GM21526 (cell line): ENCODE data around the gene ECE1.
"Not testable (repeated sequence)": the region's sequence is repeated elsewhere in the genome, so short reads cannot be mapped to it uniquely, and the experiment has no call there.

Experiments
- ATAC-seq: cut with Tn5 transposase; IDR thresholded peaks from one replicate; pipeline ENCODE4 v1.9.1; 2021; ENCODE audit warnings: moderate library complexity; ENCODE audit not compliant: unreplicated experiment, low FRiP score

ECE1 gene

DNA sequence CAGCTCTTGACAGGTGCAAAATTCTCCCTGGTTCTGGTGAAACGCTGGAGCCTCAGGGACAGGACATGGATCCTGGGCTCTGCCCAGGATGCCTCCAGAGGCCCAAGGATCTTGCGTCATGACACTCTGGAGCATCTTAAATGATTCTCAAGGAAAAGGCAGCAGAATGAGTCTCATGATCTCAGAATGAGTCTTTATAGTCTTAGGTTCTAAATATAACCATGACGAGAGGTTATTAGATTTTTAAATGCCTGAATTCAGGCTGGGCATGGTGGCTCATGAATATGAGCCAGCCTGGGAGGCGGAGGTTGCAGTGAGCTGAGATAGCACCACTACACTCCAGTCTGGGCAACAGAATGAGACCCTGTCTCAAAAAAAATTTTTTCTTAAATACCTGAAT is 55.5 kb downstream of the ECE1 start:
- no peak for ATAC-seq

DNA sequence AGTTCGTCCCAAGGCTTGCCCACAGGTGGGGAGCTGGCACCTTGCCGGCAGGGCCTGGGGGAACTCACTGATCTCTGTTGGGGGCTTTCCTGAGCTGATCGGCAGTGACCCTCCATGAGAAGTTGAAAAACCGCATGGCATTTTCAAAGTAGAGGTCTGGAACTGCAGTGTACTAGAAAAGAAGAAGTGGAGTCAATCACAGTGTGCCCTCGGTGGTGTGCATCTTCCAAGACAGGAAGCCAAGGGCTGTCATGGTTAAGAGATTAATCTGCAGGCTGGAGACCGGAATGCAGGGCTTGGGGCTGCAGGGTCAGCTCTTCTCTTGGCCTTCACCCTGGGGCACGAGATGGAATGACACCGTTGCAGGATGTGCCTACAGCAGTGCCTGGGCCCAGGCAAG is 56.8 kb downstream of the ECE1 start:
- no peak for ATAC-seq

DNA sequence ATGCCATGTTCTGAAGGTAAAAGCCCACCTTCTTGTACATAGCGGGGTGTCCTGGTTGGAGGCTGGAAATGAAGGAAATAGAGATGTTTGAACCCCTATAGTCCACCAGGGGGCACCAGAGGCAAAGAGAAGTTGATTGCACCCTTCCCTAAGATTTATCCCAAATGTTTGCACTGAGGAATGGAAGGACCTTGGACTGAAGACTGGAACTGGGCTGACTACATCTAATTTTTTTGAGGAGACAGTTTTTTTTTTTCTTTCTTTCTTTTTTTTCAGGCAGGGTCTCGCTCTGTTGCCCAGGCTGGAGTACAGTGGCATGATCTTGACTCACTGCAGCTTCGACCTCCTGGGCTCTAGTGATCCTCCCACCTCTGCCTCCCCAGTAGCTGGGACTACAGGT is 58.2 kb downstream of the ECE1 start:
- no peak for ATAC-seq

GRCh38 chr1:21229246-21230000 is 60.8 kb downstream of the ECE1 start:
- no peak for ATAC-seq

- not testable (repeated sequence) for ATAC-seq
These were observed 62.0 kb downstream of the ECE1 start for GRCh38 chr1:21228224-21228623.

GRCh38 chr1:21225065-21225464 is 65.2 kb downstream of the ECE1 start:
- no peak for ATAC-seq

DNA sequence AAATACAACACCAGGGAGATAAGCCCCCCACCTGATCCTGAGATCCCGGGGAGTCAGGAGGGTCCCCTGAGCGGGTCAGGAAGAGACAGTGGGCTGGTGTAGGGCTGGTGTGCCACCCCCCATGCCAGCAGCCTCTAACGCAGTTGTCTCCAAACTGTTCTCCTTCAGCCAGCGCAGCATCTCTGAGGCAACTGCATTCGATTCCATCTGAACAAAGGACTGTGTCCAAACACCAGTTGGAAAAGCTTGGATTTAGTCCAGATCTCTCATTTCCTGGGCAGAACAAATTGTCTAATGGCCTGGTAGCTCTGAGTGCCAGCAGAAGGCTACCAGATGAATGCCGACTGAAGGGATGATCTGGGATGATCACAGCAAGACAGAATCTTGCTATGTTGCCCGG is 69.4 kb downstream of the ECE1 start:
- ATAC-seq: no peak

DNA sequence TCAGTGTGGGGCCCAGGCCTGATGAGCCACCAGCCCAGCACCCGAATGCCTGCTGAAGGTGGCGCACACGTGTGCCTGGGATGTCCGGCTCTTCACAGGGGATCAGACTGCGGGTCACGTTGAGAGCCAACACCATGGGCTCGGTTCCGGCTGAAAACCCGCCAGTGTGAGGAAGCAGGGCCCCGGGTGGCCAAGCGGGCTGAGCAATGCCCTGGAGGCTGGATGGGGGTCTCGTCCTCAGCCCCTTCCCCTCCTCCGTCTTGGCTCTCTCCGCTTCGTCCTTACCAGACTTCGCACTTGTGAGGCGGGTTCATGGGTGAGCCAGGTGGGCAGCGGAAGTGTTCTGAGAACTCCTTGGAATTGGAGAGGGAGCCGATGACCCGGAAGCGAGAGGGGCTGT is 70.6 kb downstream of the ECE1 start:
- ATAC-seq: no peak

- no peak for ATAC-seq
These were observed 72.3 kb downstream of the ECE1 start for GRCh38 chr1:21217812-21218596.

- no peak for ATAC-seq
These were observed 73.1 kb downstream of the ECE1 start for GRCh38 chr1:21216835-21217811.

- ATAC-seq: no peak
These were observed 78.1 kb downstream of the ECE1 start for GRCh38 chr1:21212126-21212525.

DNA sequence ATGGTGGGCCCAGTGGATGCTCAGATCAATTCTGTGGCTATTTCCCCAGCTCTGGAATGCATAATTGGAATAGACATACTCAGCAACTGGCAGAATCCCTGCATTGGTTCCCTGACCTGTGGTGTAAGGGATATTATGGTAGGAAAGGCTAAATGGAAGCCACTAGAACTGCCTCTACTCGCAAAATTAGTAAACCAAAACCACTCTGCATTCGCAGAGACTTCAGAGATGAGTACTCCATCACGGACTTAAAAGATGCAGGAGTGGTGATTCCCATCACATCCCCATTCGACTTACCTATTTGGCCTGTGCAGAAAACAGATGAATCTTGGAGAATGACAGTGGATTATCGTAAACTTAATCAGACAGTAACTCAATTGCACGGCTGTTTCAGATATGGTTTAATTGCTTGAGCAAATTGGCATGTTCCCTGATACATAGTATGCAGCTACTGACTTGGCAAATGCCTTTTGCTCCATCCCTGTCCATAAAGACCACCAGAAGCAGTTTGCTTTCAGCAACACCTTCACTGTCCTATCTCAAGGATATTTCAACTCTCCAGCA is 82.0 kb downstream of the ECE1 start:
- ATAC-seq: not testable (repeated sequence)

- ATAC-seq: no peak
These were observed 84.1 kb downstream of the ECE1 start for GRCh38 chr1:21206117-21206516.

DNA sequence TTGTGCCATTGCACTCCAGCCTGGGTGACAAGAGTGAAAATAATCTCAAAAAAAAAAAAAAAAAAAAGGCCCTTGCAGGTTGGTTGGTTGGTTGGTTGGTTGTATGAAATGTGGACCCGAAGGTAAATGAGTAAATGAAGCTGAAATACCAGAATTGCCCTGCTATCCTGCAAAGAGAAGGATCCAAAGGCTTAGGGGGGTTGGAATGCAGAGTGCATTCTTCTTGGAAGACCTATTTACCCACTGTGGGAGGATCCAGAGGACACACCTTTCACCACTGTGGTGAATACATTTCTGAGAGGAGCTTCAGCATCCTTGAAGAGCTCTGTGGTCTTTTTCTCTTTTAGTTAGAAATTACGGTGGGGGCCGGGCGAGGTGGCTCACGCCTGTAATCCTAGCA is 84.8 kb downstream of the ECE1 start:
- ATAC-seq: no peak

DNA sequence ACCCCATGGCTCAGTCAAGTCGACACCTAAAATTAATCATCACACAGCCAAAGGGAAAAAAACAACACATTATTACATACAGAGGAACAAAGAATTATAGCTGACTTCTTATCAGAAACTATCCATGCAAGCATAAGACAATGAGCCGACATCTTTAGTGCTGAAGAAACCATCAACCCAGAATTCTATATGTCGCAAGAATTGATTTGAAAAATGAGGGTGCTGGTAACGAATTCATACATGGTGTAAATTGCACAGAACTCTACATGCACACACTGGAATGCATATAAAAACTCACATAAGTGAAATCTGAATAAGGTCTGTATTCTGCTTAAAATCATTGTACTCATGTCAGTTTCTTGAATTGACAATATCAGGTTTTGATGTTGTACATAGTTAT is 88.6 kb downstream of the ECE1 start:
- ATAC-seq: no peak

GRCh38 chr1:21201238-21201637 is 89.0 kb downstream of the ECE1 start:
- ATAC-seq: not testable (repeated sequence)

DNA sequence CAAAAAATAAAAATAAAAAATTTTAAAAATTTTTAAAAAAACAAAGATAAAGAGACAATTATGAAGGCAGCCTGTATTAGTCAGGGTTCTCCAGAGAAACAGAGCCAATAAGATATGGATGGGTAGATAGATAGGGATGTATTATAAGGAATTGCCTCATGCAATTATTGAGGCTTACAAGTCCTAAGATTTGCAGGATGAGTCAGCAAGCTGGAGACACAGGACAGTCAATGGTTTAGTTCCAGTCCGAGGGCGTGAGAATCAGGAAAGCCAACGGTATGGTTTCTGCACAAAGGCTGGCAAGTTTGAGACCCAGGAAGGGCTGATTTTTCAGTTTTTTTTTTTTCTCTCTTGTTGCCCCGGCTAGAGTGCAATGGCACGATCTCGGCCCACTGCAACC is 89.5 kb downstream of the ECE1 start:
- ATAC-seq: no peak

GRCh38 chr1:21198929-21199328 is 91.3 kb downstream of the ECE1 start:
- no peak for ATAC-seq

- ATAC-seq: no peak
These were observed 97.4 kb downstream of the ECE1 start for GRCh38 chr1:21192871-21193270.

GRCh38 chr1:21192284-21192683 is 98.0 kb downstream of the ECE1 start:
- ATAC-seq: no peak

DNA sequence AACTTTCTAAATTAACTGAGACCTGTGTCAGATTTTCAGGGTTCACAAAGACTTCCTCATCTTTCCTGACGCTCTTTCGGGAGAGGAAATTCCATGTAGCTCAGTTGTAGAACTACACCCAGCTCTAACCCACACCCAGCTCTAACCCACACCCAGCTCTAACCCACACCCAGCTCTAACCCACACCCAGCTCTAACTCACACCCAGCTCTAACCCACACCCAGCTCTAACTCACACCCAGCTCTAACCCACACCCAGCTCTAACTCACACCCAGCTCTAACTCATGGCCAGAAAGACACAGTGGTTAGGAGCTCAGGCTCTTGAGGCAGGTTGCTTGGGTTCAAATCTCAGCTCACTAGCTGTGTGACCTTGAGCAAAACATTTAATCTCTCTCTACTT is 99.5 kb downstream of the ECE1 start:
- not testable (repeated sequence) for ATAC-seq
